Psoas muscle (tissue), 8 donors: ENCODE measurements around the gene FAM222B. TPM values are rescaled to one million over a fixed set of nuclear protein-coding genes. Genes with fewer than 3 reads are reported as not detected.

Source experiments
- ATAC-seq, 4 donors: fragments of 200-7000 bp; cut with Tn5 transposase; one replicate each; pipeline ENCODE4 v1.9.1; 2020; ENCODE audit warnings: moderate library complexity in 3 of 4, mild to moderate bottlenecking in 2 of 4
- DNase-seq, 2 donors: peaks; one replicate each; pipeline ENCODE4 v3.0.0-alpha.2; 2020
- H3K27ac ChIP-seq: fragments of 200-600 bp; one replicate; pipeline ENCODE4 v1.8.0; 2022
- H3K27me3 ChIP-seq, 3 donors: fragments of 200-600 bp in 1 of 3; one replicate each; pipeline versions ENCODE4 v1.6.1 to v1.8.0; 2013 to 2022; ENCODE audit warnings: low read length in 2 of 3, mild to moderate bottlenecking in 2 of 3, moderate library complexity in 1 of 3; ENCODE audit not compliant: insufficient read depth in 3 of 3
- H3K36me3 ChIP-seq, 2 donors: fragments of 200-600 bp in 1 of 2; one replicate each; pipeline versions ENCODE4 v1.6.1 to v1.8.0; 2013 to 2022; ENCODE audit warnings: low read depth in 1 of 2, mild to moderate bottlenecking in 1 of 2, moderate library complexity in 1 of 2; ENCODE audit not compliant: insufficient read depth in 1 of 2
- H3K4me1 ChIP-seq: fragments of 200-600 bp; one replicate; pipeline ENCODE4 v1.8.0; 2022
- H3K4me3 ChIP-seq: fragments of 200-600 bp; one replicate; pipeline ENCODE4 v1.8.0; 2022; ENCODE audit warnings: mild to moderate bottlenecking
- H3K9me3 ChIP-seq: fragments of 200-600 bp; one replicate; pipeline ENCODE4 v1.8.0; 2022
- CTCF ChIP-seq: fragments of 200-600 bp; IDR thresholded peaks from one replicate; pipeline ENCODE4 v1.8.0; 2022; ENCODE audit warnings: antibody characterized with exemption
- WGBS, 3 donors: extraction: QIAGEN DNeasy Blood & Tissue Kit; methylation state at CpG; one replicate each; pipeline versions ENCODE4 v1.1.6 to v1.1.7; 2013; 5-methylcytosine and 5-hydroxymethylcytosine counted together
- intact Hi-C, 2 donors: fragments of 100-400 bp; cut with DNase I; formaldehyde crosslinking; loops; one replicate each; pipeline versions ENCODE4 v1.11.0 to v1.14.2; 2022
- polyA plus RNA-seq, 3 donors: library from polyadenylated mRNA; stranded (reverse); fragments of 200-250 nt; gene quantifications; one replicate each; pipeline ENCODE4 v1.2.3, GENCODE V29; 2013
- total RNA-seq, 4 donors: library from RNA; stranded (reverse); fragmentation: NEBNext Ultra II Directional in 2 of 4; extraction: Animal tissue kit (Norgen Biotek cat#: 25700) in 2 of 4; gene quantifications; one replicate each; pipeline versions ENCODE4 v1.2.1 to v1.2.4, GENCODE V29; 2021 to 2023
- donor health status: healthy with polysubstance abuse.
- donor health status: DM: no; HTN: no; CAD: no; lungs with moderate emphysema.
- donor health status: Bipolar disorder and iron deficiency.
- donor health status: healthy.
- donor health status: DM: yes; HTN: yes; CAD: no.
- donor health status: DM: no; HTN: no; CAD: no.
- donor health status: DM: no; HTN: no; CAD: no.
- donor health status: DM: yes; HTN: yes; CAD: no.

Gene FAM222B
- total and polyA plus RNA-seq, 7 donors: 22.4 to 66.2 (median 32.2) TPM

- H3K4me3 ChIP-seq: no peak overlapping the region
- 50 to 61% (median 51%) methylated on average over 5 to 7 of the region's 7 CpGs for WGBS, 3 donors
- intact Hi-C loops: no loop called here
- peaks cover 28% of the 10 kb centered on the region for H3K4me1 ChIP-seq
- H3K36me3 ChIP-seq: peaks cover 0 to 21% of the 10 kb centered on the region in 2 donors
- H3K27me3 ChIP-seq: no peaks in the 10 kb centered on the region
- DNase-seq (peak in 1 of 2 donors; percentile 47), ATAC-seq (no peak)
- no peak for TF ChIP-seq CTCF
- no peaks in the 10 kb centered on the region for H3K9me3 ChIP-seq
- H3K27ac ChIP-seq: no peak overlapping the region
Observed at GRCh38 chr17:28747051-28747691, 95.4 kb downstream of the FAM222B start.

- 27 to 39% (median 37%) methylated on average over 5 of the region's 5 CpGs for WGBS, 3 donors
- peak overlapping the region; percentile 22 for H3K4me3 ChIP-seq
- DNase-seq (peak in 1 of 2 donors; percentile 69), ATAC-seq (peak in 1 of 4 donors; percentile 17)
- no peaks in the 10 kb centered on the region for H3K9me3 ChIP-seq
- H3K36me3 ChIP-seq: peaks cover 0 to 21% of the 10 kb centered on the region in 2 donors
- no peak for TF ChIP-seq CTCF
- H3K4me1 ChIP-seq: peaks cover 28% of the 10 kb centered on the region
- no peaks in the 10 kb centered on the region for H3K27me3 ChIP-seq
- H3K27ac ChIP-seq: no peak overlapping the region
- intact Hi-C loops: no loop called here
Observed at GRCh38 chr17:28746611-28747050, 96.0 kb downstream of the FAM222B start.

GRCh38 chr17:28745786-28746411 lies 96.7 kb downstream of the FAM222B start:
- H3K36me3 ChIP-seq: peaks cover 0 to 21% of the 10 kb centered on the region in 2 donors

GRCh38 chr17:28744972-28745785 lies 97.4 kb downstream of the FAM222B start:
- Histone ChIP-seq H3K27me3 (no peaks in the 10 kb centered on the region), H3K9me3 (no peaks in the 10 kb centered on the region), H3K36me3 (peaks cover 0 to 21% of the 10 kb centered on the region in 2 donors), H3K27ac (peak overlapping the region; percentile 78), H3K4me1 (peaks cover 28% of the 10 kb centered on the region), H3K4me3 (peak overlapping the region; percentile 79)
- TF ChIP-seq CTCF: no peak
- WGBS, 3 donors: 18 to 26% (median 21%) methylated on average over 23 to 31 of the region's 31 CpGs
- intact Hi-C loops: no loop called here
- DNase-seq (peak in 1 of 2 donors; percentile 60), ATAC-seq (no peak)

More at GRCh38 chr17:28745786-28746411, 96.7 kb downstream of the FAM222B start:
- no peaks in the 10 kb centered on the region for H3K27me3 ChIP-seq
- ATAC-seq (peak in 1 of 4 donors; percentile 16), DNase-seq (peak in 1 of 2 donors; percentile 53)
- 66 to 77% (median 70%) methylated on average over 4 of the region's 4 CpGs for WGBS, 3 donors
- H3K27ac ChIP-seq: no peak overlapping the region
- intact Hi-C loops: no loop called here
- no peaks in the 10 kb centered on the region for H3K9me3 ChIP-seq
- H3K4me1 ChIP-seq: peaks cover 28% of the 10 kb centered on the region
- no peak for TF ChIP-seq CTCF
- peak overlapping the region; percentile 22 for H3K4me3 ChIP-seq
